ENCODE data around the gene LEO1. TPM values are rescaled to one million over a fixed set of nuclear protein-coding genes. Genes with fewer than 3 reads are reported as not detected.
A peak's percentile ranks its signal among the peaks of the same experiment; 100 is the strongest.

LEO1 gene
- total and polyA plus RNA-seq, 2 of the 13 experiments (the other 11 are each of a cell fraction or from before 2014, with no cell fraction given), result 17.0 to 60.3 TPM

DNA sequence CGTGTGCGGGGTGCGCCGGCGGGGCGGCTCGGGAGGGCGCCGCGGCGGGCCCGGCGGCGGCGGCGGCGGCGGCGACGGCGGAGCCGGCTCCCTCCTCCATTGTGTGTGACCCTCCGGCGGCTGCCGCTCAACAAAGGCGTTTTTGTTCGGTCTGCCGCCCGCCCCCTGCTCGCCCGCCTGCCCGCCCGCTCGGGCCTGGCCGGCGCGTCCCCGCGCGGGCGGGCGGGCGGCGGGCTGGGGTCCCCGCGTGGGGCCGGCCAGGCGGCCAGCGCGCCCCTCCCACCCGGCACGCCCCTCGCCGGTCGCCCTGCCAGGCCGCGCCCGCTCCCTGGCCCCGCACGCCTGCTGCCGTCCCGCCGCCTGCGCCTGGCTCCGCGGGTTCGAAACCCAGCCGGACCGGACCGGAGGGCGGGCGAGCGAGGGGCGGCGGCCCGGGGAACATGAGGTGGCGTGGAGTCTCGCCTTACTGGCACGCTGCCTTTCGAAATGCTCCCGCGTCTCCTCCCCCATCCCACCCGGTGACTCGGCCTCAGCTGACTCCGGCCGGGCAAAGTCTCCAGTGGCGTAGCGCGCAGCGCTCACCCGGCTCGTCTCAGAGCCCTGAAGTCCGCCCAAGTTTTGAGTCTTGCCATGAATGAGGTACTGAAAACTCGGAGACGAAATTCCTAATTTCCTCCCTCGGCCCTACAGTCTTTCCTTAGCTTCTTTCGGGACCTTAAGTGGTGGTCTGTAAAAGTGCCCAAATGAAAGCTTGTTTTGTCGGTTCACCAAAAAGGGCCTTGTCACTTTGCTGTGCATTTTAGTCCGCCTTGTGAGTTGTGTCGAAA is 48.0 kb upstream of the LEO1 start (continued):
- TF ChIP-seq ZNF253 (CRISPR knock-in tag; IDR thresholded peaks at IDR 0.05; ENCODE audit: borderline replicate concordance) (0 out of 2 replicates have a peak, but pooled peaks have one; percentile 76), GATAD1 (CRISPR knock-in tag; IDR thresholded peaks at IDR 0.05) (peak; percentile 31; the same call in 1 of the 2 replicates), ZFP1 (CRISPR knock-in tag; IDR thresholded peaks at IDR 0.05) (no peak), CENPT (CRISPR knock-in tag; IDR thresholded peaks at IDR 0.05; ENCODE audit: low read depth) (0 out of 2 replicates have a peak, but pooled peaks have one; percentile 60), NR2C2 (CRISPR knock-in tag; IDR thresholded peaks at IDR 0.05; ENCODE audit: borderline replicate concordance) (peak; percentile 32; the same call in 1 of the 2 replicates), PHF8 (CRISPR knock-in tag; IDR thresholded peaks at IDR 0.05) (peak; percentile 66; the same call in 1 of the 2 replicates), ZNF777 (CRISPR knock-in tag; IDR thresholded peaks at IDR 0.05) (peak; percentile 39; the same call in 1 of the 2 replicates), MED13 (CRISPR knock-in tag; IDR thresholded peaks at IDR 0.05) (0 out of 2 replicates have a peak, but pooled peaks have one; percentile 56), KMT2B (CRISPR knock-in tag; IDR thresholded peaks at IDR 0.05) (0 out of 2 replicates have a peak, but pooled peaks have one; percentile 44), MAFG (CRISPR knock-in tag; IDR thresholded peaks at IDR 0.05) (no peak), ADNP (CRISPR knock-in tag; IDR thresholded peaks at IDR 0.05) (peak; percentile 91), KLF6 (CRISPR knock-in tag; IDR thresholded peaks at IDR 0.05) (0 out of 2 replicates have a peak, but pooled peaks have one; percentile 68), EHMT2 (IDR thresholded peaks at IDR 0.05; ENCODE audit: borderline replicate concordance, low read depth, low read length) (no peak), ZNF335 (CRISPR knock-in tag; IDR thresholded peaks at IDR 0.05) (no peak), TARDBP (CRISPR knock-in tag; IDR thresholded peaks at IDR 0.05) (peak; percentile 45; the same call in 1 of the 2 replicates)
- TF ChIP-seq, protein P1, sequence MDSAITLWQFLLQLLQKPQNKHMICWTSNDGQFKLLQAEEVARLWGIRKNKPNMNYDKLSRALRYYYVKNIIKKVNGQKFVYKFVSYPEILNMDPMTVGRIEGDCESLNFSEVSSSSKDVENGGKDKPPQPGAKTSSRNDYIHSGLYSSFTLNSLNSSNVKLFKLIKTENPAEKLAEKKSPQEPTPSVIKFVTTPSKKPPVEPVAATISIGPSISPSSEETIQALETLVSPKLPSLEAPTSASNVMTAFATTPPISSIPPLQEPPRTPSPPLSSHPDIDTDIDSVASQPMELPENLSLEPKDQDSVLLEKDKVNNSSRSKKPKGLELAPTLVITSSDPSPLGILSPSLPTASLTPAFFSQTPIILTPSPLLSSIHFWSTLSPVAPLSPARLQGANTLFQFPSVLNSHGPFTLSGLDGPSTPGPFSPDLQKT (CRISPR knock-in tag; IDR thresholded peaks at IDR 0.05; ENCODE audit: borderline replicate concordance), result no peak
- TF ChIP-seq, protein P2, sequence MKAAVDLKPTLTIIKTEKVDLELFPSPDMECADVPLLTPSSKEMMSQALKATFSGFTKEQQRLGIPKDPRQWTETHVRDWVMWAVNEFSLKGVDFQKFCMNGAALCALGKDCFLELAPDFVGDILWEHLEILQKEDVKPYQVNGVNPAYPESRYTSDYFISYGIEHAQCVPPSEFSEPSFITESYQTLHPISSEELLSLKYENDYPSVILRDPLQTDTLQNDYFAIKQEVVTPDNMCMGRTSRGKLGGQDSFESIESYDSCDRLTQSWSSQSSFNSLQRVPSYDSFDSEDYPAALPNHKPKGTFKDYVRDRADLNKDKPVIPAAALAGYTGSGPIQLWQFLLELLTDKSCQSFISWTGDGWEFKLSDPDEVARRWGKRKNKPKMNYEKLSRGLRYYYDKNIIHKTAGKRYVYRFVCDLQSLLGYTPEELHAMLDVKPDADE (CRISPR knock-in tag; IDR thresholded peaks at IDR 0.05), result peak; percentile 85; the same call in 1 of the 2 replicates
- TF ChIP-seq, protein P3, sequence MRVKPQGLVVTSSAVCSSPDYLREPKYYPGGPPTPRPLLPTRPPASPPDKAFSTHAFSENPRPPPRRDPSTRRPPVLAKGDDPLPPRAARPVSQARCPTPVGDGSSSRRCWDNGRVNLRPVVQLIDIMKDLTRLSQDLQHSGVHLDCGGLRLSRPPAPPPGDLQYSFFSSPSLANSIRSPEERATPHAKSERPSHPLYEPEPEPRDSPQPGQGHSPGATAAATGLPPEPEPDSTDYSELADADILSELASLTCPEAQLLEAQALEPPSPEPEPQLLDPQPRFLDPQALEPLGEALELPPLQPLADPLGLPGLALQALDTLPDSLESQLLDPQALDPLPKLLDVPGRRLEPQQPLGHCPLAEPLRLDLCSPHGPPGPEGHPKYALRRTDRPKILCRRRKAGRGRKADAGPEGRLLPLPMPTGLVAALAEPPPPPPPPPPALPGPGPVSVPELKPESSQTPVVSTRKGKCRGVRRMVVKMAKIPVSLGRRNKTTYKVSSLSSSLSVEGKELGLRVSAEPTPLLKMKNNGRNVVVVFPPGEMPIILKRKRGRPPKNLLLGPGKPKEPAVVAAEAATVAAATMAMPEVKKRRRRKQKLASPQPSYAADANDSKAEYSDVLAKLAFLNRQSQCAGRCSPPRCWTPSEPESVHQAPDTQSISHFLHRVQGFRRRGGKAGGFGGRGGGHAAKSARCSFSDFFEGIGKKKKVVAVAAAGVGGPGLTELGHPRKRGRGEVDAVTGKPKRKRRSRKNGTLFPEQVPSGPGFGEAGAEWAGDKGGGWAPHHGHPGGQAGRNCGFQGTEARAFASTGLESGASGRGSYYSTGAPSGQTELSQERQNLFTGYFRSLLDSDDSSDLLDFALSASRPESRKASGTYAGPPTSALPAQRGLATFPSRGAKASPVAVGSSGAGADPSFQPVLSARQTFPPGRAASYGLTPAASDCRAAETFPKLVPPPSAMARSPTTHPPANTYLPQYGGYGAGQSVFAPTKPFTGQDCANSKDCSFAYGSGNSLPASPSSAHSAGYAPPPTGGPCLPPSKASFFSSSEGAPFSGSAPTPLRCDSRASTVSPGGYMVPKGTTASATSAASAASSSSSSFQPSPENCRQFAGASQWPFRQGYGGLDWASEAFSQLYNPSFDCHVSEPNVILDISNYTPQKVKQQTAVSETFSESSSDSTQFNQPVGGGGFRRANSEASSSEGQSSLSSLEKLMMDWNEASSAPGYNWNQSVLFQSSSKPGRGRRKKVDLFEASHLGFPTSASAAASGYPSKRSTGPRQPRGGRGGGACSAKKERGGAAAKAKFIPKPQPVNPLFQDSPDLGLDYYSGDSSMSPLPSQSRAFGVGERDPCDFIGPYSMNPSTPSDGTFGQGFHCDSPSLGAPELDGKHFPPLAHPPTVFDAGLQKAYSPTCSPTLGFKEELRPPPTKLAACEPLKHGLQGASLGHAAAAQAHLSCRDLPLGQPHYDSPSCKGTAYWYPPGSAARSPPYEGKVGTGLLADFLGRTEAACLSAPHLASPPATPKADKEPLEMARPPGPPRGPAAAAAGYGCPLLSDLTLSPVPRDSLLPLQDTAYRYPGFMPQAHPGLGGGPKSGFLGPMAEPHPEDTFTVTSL (CRISPR knock-in tag; IDR thresholded peaks at IDR 0.05; ENCODE audit: borderline replicate concordance), result 0 out of 2 replicates have a peak, but pooled peaks have one; percentile 14
- TF ChIP-seq, protein P4, sequence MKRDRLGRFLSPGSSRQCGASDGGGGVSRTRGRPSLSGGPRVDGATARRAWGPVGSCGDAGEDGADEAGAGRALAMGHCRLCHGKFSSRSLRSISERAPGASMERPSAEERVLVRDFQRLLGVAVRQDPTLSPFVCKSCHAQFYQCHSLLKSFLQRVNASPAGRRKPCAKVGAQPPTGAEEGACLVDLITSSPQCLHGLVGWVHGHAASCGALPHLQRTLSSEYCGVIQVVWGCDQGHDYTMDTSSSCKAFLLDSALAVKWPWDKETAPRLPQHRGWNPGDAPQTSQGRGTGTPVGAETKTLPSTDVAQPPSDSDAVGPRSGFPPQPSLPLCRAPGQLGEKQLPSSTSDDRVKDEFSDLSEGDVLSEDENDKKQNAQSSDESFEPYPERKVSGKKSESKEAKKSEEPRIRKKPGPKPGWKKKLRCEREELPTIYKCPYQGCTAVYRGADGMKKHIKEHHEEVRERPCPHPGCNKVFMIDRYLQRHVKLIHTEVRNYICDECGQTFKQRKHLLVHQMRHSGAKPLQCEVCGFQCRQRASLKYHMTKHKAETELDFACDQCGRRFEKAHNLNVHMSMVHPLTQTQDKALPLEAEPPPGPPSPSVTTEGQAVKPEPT (CRISPR knock-in tag; IDR thresholded peaks at IDR 0.05; ENCODE audit: low read depth), result no peak

All from HepG2 (cell line).